GM23338 (cell line): ENCODE results near the gene KRIT1.

Source experiments
- CREB1 ChIP-seq: fragments of 250-450 bp; sonication (Bioruptor Pico); IDR thresholded peaks from 2 replicates; pipeline ENCODE4 v1.5.0; 2020; ENCODE audit warnings: low read depth, mild to moderate bottlenecking, moderate library complexity
- CTCF ChIP-seq, 2 experiments: fragments of 200-600 bp in 1 of 2; sonication (generic) in 1 of 2; conservative IDR thresholded peaks; 2 replicates each; pipeline versions ENCODE4 v1.5.1 to v1.6.1; 2016 to 2017; ENCODE audit warnings: antibody characterized with exemption in 2 of 2, low read depth in 2 of 2, mild to moderate bottlenecking in 2 of 2, moderate library complexity in 1 of 2
- ETS1 ChIP-seq: IDR thresholded peaks from 2 replicates; pipeline ENCODE4 v1.6.1; 2016; ENCODE audit warnings: antibody characterized with exemption
- EZH2 ChIP-seq: fragments of 200-600 bp; sonication (generic); IDR thresholded peaks from one replicate; pipeline ENCODE4 v1.8.0; 2017; ENCODE audit warnings: antibody characterized with exemption, mild to moderate bottlenecking, low read depth; ENCODE audit not compliant: unreplicated experiment
- EZH2phosphoT487 ChIP-seq: fragments of 200-600 bp; sonication (generic); IDR thresholded peaks from one replicate; pipeline ENCODE4 v1.8.1; 2018; ENCODE audit warnings: antibody characterized with exemption; ENCODE audit not compliant: unreplicated experiment
- JUNB ChIP-seq: IDR thresholded peaks from one replicate; pipeline ENCODE4 v1.6.1; 2016; ENCODE audit warnings: antibody characterized with exemption; ENCODE audit not compliant: unreplicated experiment
- POLR2AphosphoS5 ChIP-seq: IDR thresholded peaks from 2 replicates; pipeline ENCODE4 v1.6.1; 2016; ENCODE audit warnings: antibody characterized with exemption, low read depth
- REST ChIP-seq: IDR thresholded peaks from one replicate; pipeline ENCODE4 v1.6.1; 2018; ENCODE audit warnings: antibody characterized with exemption; ENCODE audit not compliant: unreplicated experiment
- STAT1 ChIP-seq: IDR thresholded peaks from one replicate; pipeline ENCODE4 v1.6.1; 2016; ENCODE audit warnings: antibody characterized with exemption; ENCODE audit not compliant: unreplicated experiment
- ZNF114 ChIP-seq: fragments of 250-450 bp; sonication (Bioruptor Pico); IDR thresholded peaks from 2 replicates; pipeline ENCODE4 v1.5.0; 2020; ENCODE audit warnings: mild to moderate bottlenecking, moderate library complexity
- ZNF331 ChIP-seq: fragments of 250-450 bp; sonication (Bioruptor Pico); IDR thresholded peaks from 2 replicates; pipeline ENCODE4 v1.5.0; 2020; ENCODE audit warnings: low read depth, mild to moderate bottlenecking, moderate library complexity

GRCh38 chr7:92149736-92150239 lies 95.9 kb downstream of the KRIT1 start:
- TF ChIP-seq REST (no peak), CTCF (conservative IDR thresholded peaks at IDR 0.05; ENCODE audit: low read depth in 2 of 2) (no peak), ETS1 (no peak), POLR2AphosphoS5 (no peak), EZH2 (no peak), ZNF331 (CRISPR knock-in tag) (no peak), EZH2phosphoT487 (no peak), STAT1 (no peak), JUNB (no peak), CREB1 (no peak), ZNF114 (CRISPR knock-in tag) (no peak)
